Suppressor macrophage treated with lipopolysaccharide for 1 hour (primary cell): ENCODE measurements around the gene SYT3.

Source experiments
- DNase-seq, 3 donors: peaks; one replicate each; pipeline ENCODE4 v3.0.0-alpha.2; 2020 to 2022

Gene SYT3

DNA sequence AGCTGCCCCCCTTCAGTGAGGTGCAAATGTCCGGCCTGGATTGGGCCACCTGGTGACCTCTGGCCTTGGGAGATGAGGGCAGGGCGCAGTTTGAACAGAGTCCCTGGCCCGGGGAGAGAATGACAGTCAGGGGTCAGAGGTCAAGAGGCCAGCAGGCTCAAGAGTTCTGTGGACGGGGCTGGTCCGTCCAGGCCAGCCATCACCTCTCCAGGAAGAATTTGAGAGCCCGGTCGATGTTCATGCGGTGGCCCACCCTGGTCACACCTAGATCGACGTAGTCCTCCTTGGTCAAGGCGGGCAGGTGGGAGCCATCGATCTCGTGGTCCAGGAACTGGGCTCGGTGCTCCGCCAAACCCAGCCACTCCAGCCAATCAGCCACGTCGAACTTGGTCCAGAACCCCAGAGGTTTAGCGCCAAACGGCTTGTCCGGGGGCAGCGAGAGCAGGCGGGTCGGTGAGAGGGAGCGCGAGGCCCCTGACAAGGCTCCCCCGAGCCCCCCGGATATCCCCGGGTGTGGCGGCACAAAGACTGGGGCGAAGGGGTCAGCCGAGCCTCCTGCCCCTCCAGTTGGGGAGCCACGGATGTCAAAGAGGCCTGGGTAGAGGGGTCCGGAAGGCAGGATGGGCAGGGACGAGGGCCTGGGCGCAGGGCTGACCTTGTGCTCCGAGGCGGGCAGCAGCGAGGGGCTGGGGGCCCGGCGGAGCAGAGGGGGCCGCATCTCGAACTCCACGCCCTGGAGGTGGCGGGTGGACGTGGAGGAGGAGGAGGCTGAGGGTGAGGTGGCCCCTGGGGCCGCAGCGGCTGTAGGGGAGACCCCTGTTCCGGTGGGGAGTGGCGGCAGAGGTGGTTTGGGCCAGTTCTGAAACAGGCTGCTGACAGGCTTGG is 22.3 kb upstream of the SYT3 start:
- DNase-seq, result no peak

GRCh38 chr19:50661023-50661422 is 21.3 kb upstream of the SYT3 start:
- DNase-seq, result no peak

DNA sequence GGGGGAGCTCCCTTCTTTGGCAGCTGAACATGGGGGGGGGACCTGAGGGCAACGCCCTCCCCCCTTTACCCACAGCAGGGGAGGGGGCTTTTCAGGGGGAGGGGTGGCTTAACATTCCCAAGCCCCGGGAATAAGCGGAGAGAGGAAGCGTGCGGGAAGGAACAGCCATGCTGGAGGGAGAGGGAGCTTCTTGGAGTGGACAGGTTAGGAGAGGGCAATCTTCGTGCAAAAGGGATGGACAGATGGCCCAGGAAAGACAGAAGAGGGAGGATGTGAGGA is 20.3 kb upstream of the SYT3 start:
- no peak for DNase-seq

DNA sequence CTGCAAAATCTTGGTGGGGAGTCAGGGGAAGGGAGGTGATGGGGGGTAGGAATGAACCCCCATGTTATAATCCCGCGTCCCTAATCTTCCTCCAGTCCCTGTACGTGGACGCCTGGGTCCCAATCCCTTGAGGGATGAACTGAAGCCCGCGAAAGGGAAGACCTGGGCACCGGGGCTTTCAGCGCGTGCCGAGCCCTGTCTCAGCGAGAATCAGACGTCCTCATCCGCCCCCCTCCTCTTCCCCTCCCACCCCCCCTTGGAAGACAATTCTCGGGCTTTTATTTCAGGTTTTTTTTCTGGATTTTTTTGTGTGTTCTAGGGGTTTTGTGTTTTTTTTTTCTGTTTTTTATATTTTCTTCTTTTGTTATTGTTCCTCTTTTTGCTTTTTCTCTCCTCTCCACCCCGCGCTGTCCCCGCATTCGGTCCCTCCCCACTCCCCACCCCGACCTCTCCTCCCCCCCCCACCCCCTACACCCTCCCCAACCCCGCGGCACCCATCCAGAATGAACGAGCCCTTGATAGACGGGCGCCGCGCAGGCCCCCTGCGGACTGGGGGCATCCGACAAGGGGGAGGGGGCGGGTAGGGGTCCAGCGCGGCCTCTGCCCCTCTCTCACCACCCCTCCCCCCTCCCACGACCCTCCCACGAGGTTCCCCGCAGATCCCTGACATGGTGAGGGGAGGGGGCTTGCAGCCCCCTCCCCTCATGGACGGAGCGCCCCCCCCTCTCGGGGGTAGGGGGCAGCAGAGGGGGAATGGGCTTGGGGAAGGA is 19.8 kb upstream of the SYT3 start:
- DNase-seq, result no peak

DNA sequence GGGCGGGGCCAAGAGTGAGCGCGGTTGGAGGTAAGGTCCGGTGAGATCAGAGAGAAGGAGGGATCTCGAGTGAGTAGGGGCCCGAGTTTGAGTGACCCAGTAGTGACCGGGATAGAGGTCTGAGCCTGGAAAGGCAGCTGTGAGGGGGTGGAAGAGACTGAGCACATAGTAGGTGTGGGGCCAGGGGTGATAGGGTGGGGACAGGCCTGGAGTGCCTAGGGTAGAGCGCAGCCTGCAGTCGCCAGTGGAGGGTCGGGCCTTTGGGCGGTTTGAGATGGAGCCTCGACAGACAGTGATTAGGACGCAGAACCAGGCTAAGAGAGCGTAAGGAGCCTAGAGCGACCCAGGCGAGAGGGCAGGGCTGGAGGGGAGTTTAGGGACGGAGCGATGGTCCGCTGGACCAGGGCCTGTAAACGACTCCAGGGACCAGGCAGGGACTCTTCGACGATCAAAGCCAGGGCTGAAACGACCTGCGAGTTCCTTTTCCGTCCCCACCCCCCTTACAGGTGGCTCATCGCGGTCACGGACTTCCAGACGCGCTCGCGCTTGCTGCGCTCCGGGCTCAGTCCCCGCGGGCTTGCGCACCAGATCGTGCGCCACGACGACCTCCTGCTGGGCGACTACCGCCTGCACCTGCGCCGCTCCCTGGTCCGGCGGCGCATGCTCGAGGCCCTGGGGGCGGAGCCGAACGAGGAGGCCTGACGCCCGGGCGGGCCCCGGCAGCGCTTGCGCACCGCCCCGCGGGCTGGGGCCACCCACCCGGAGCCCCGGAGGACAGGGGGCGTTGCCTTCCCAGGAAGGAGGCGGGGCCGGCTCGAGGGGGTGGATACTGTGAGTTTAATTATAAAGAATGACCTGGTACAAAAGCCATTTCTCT is 19.0 kb upstream of the SYT3 start:
- DNase-seq, result peak; percentile 58 to 84 (median 62)

DNA sequence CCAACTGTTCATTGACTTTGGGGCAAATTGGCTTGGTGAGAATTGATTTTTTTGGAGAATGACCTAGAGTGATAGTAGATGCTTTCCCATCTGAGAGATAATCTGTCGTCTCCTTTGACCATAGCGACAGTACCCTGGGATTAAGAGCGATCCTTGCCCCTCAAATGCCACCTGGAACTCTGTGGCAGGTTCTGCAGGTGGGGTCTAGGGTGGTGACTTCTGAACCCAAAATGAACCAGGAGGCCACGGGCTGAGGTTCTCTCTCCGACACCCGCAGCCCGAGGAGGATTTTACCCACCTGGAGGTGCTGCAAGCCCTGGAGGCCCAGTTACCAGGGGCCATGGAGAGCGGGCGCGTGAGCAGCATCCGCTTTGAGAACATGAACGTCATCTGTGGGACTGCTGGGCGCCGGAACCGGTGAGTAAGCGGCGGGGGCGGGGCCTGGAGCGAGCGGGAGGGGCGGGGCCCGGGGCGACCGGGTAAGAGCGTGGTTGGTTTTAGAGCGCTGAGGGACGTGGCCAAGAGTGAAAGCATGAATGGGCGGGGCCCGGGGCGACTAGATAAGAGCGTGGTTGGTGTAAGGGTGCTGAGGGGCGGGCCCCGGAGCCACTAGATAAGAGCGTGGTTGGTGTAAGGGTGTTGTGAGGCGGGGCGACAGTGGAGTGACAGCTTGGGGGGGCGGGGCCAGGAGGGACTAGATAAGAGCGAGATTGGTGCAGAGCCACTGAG is 18.2 kb upstream of the SYT3 start:
- DNase-seq, result peak; percentile 92 to 97 (median 94)

- DNase-seq, result peak; percentile 22 to 57 (median 41)
These were observed 17.6 kb upstream of the SYT3 start for GRCh38 chr19:50657222-50657669.

- no peak for DNase-seq
These were observed 15.2 kb upstream of the SYT3 start for GRCh38 chr19:50654882-50655281.

DNA sequence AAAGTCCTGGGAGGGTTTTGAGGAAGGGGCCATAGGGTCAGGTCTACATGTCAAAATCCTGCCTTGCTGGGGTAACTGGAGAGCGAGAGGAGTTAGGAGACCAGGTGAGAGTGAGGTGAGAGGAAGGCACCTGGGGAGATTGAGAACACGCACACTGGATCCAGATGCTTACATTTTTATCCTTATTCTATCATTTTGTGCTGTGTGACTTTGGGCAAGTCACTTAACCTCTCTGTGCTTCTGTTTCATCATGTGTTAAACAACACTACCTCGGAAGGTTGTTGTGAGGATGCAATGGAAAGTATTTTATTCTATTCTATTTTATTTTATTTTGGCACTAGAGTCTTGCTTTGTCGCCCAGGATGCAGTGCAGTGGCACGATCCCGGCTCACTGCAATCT is 13.0 kb upstream of the SYT3 start:
- no peak for DNase-seq

DNA sequence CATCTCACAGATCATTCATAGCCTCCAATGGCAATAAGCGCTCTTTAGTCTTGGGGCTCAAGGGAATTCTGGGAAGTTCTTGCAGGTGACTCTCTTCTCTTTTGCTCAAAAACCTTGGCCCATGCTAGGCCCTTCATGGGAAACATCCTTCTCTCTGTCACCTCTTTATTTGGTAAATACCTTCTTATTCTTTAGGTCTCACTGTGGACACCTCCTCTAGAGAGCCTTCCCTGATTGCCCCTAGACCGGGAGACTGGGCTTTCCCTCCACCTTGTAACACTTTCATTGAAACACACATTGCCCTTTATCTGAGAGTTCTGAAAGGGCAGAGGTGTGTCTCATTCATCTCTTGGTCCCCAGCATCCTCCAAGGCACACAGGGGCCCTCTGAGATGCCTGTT is 11.5 kb upstream of the SYT3 start:
- DNase-seq, result no peak

DNA sequence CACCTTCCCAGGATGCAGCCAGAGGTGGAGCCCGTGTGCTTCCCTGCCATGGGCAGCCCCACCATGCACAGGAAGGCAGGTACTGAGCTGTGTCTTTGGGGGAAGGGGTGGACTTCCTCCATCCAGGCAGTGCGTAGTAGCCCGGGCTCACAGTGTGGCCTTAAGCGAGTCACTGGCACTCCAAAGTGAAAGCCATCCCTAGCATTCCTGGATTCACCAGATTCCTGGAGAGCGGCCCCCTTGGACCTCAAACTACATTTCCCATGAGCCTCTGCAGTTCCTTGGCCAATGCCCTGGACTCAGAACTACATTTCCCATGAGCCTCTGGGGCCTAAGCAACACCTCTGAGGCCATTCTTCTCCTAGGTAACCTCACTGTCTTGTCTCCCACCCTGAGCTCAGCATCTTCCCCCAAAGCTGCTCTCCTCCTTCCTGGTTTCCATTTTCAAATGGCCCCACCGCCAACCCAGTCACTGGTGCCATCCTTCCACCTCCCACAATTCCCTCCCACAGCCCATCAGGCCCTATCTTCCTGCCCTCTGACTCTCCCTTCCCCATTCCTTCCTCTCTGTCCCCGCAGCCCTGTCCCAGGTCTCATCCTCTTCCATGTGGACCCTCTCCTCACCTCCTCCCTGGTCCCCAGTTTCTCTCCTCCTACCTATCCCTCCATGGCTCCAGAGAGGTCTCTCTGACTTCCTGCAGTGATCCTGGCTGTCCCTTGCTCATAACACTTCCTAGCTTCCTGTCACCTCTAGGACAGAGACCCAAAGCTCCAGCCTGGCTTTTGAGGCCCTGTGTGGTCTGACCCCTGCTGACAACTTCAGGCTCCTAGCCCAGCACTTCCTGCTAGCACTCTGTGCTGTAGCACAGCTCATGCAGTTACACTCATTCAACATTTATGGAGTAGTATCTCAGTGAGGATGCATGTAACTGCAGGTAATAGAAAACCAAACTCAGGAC is 10.0 kb upstream of the SYT3 start, which contains the start of gene C19orf81:
Gene C19orf81, plus strand, starts transcription at position 13 of the 959 bp plus-strand sequence. Its CDS starts 0 bp downstream, at position 13.
- DNase-seq, result no peak

DNA sequence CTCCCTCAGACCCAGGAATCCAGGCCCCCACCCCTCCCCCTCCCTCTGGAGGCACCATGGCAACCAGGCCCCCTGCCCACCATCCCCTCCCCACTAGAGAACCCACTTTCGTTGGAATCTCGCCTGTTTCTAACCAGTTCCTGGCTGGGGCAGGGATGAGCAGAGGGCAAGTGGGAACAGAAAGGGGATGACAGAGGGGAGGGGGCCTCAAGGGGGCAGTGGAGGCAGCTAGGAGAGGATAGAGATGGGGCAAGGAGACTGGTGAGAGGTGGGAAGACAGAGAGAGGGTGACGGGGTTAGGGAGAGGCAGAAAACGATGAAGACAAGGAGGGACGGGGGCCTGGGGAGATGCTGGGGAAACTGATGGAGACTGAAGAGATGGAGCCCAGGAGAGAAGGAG is 9.0 kb upstream of the SYT3 start:
- no peak for DNase-seq

- no peak for DNase-seq
These were observed 8.4 kb upstream of the SYT3 start for GRCh38 chr19:50647879-50648615.

DNA sequence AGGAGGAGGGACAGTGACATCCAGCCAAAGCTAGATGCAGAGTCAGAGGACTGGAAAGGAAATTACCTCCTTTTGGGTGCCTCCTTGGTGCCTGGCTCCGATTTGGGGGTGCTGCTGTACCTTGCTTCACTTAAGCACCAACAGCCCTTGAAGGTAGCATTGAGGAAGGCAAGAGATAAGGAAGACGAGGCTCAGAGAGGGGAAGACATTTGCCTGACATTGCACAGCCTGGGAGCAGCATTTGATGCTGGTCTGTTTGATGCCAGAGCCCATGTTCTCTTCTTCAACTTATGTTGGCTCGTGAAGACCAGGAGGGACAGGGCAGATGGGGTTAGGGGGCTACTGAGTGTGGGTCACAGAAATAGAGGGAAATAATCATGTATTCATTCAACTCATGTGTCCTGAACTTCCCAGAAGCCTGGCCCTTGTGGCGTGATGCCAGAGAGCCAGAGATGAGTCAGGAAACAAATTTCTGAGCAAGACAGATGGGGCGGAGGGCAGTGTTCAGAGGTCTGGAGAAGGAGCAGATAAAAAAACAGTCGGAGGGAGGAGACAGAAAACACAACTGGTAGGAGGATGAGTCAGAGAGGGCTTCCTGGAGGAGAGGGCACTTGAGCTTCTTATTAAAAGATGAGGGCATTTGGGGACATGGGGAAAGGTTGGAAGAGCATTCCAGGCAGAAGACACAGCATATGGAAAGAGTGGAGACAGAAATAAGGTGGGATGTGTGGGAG is 6.6 kb upstream of the SYT3 start:
- DNase-seq, result peak in 2 of 3 donors; percentile 35 to 44

DNA sequence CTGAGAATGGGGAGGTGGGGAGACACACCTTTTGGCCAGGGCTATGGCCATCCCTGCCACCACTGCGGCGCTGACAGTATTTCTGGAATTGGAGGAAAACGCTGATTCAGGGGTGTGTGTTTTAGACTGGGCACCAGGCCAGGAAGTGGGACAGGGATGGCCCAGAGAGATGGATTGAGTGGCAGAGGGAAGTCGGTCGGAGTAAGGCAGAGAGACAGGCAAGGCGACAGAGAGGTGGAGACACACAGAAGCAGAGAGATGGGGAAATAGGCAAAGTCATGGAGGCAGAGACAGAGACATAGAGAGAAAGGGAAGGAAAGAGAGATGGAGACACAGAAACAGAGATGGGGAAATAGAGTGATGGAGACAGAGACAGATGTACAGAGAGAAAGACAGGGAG is 5.4 kb upstream of the SYT3 start:
- no peak for DNase-seq

- no peak for DNase-seq
These were observed 4.7 kb upstream of the SYT3 start for GRCh38 chr19:50644315-50644915.

DNA sequence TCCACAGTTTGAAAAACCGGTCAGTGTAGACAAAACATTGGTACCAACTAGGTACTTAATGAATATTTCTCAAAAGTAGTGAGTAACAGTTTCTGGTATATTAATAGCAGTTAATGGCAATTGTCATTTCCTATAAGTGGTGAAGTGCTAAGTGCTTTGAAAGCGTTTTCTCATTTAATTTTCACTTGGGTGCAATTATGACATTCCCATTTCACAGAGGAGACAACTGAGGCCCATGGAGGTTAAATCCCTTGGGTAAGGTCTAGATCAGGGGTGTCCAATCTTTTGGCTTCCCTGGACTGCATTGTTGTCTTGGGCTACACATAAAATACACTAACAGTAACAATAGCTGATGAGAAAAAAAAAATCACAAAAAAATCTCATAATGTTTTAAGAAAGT is 687 bp upstream of the SYT3 start:
- DNase-seq, result peak in 1 of 3 donors; percentile 16

- DNase-seq, result peak in 1 of 3 donors; percentile 7
These were observed 1.1 kb downstream of the SYT3 start for GRCh38 chr19:50638600-50638999.
